PC-9 (cell line): ENCODE measurements around the gene SLCO4A1. TPM values are rescaled to one million over a fixed set of nuclear protein-coding genes. Genes with fewer than 3 reads are reported as not detected.

Experiments
- BruUV-seq: library from RNA; stranded (reverse); fragments of 400-500 nt; replicated peaks from 2 replicates; lab custom pipeline; 2021; lab: Mats Ljungman, UMichigan
- CTCF ChIA-PET: fragments of 300-600 bp; sonication (Branson Sonifier 250); formaldehyde crosslinking; loops from one replicate; lab custom pipeline; 2022; ENCODE audit warnings: antibody characterized with exemption; lab: Charles Lee
- POLR2A ChIA-PET: fragments of 300-600 bp; sonication (Branson Sonifier 250); formaldehyde crosslinking; loops from one replicate; lab custom pipeline; 2022; ENCODE audit warnings: antibody characterized with exemption; ENCODE audit not compliant: unreplicated experiment; lab: Charles Lee
- DNase-seq, 2 experiments: peaks; one replicate each; pipeline versions ENCODE4 v3.0.0 to v3.0.0-alpha.2; 2015 to 2022; ENCODE audit warnings: mixed read lengths in 1 of 2
- H2AFZ ChIP-seq: fragments of 200-600 bp; sonication (generic); 2 replicates; pipeline ENCODE4 v1.8.1; 2017; ENCODE audit warnings: antibody characterized with exemption
- H3F3A ChIP-seq: fragments of 200-600 bp; sonication (generic); 2 replicates; pipeline ENCODE4 v1.8.1; 2017; ENCODE audit warnings: antibody characterized with exemption, mild to moderate bottlenecking, low read depth; ENCODE audit not compliant: insufficient read depth
- H3K27ac ChIP-seq: fragments of 200-600 bp; sonication (generic); 2 replicates; pipeline ENCODE4 v1.6.1; 2016; ENCODE audit warnings: mixed run types
- H3K27me3 ChIP-seq: fragments of 200-600 bp; sonication (generic); 2 replicates; pipeline ENCODE4 v1.6.1; 2016; ENCODE audit warnings: low read depth, mixed run types; ENCODE audit not compliant: insufficient read depth
- H3K36me3 ChIP-seq: fragments of 200-600 bp; sonication (generic); 2 replicates; pipeline ENCODE4 v1.6.1; 2016; ENCODE audit warnings: low read depth, mixed run types
- H3K4me1 ChIP-seq: fragments of 200-600 bp; sonication (generic); replicated peaks from 2 replicates; pipeline ENCODE4 v1.6.1; 2016; ENCODE audit warnings: mixed run types; ENCODE audit not compliant: insufficient read depth
- H3K4me2 ChIP-seq: fragments of 200-600 bp; sonication (generic); 2 replicates; pipeline ENCODE4 v1.6.1; 2017; ENCODE audit warnings: mixed run types
- H3K4me3 ChIP-seq: fragments of 200-600 bp; sonication (generic); 2 replicates; pipeline ENCODE4 v1.6.1; 2016; ENCODE audit warnings: mixed run types
- H3K79me2 ChIP-seq: fragments of 200-600 bp; sonication (generic); 2 replicates; pipeline ENCODE4 v1.6.1; 2017; ENCODE audit warnings: low read depth, mixed run types
- H3K9me2 ChIP-seq: fragments of 200-600 bp; sonication (generic); 2 replicates; pipeline ENCODE4 v1.8.1; 2017; ENCODE audit warnings: mild to moderate bottlenecking; ENCODE audit not compliant: insufficient read depth
- H3K9me3 ChIP-seq: fragments of 200-600 bp; sonication (generic); 2 replicates; pipeline ENCODE4 v1.8.1; 2016; ENCODE audit warnings: low read depth; ENCODE audit not compliant: insufficient read depth
- H4K20me1 ChIP-seq: fragments of 200-600 bp; sonication (generic); 2 replicates; pipeline ENCODE4 v1.8.1; 2017; ENCODE audit not compliant: insufficient read depth
- CTCF ChIP-seq: fragments of 200-600 bp; sonication (generic); conservative IDR thresholded peaks from 2 replicates; pipeline ENCODE4 v1.6.1; 2017; ENCODE audit warnings: mixed run types, antibody characterized with exemption, mild to moderate bottlenecking, moderate library complexity
- EZH2 ChIP-seq: fragments of 200-600 bp; sonication (generic); IDR thresholded peaks from 2 replicates; pipeline ENCODE4 v1.8.0; 2017; ENCODE audit warnings: antibody characterized with exemption, low read depth
- intact Hi-C: fragments of 100-400 bp; cut with micrococcal nuclease; formaldehyde crosslinking; loops from one replicate; pipeline ENCODE4 v1.10.0; 2022; ENCODE audit not compliant: unreplicated experiment
- total RNA-seq: library from RNA; stranded (reverse); gene quantifications from 2 replicates; pipeline ENCODE4 v1.2.3, GENCODE V29; 2021

SLCO4A1 gene
- total RNA-seq, 1 experiment from 2014 or later: 19.3 TPM

GRCh38 chr20:62662422-62662821 is 20.1 kb downstream of the SLCO4A1 start:
- no TSS peak for BruUV-seq
- Histone ChIP-seq H4K20me1 (peaks cover 42% of the 10 kb centered on the region), H3K27ac (no peak overlapping the region), H3K27me3 (no peaks in the 10 kb centered on the region), H3K4me3 (no peak overlapping the region), H2AFZ (no peak overlapping the region), H3F3A (peaks cover 34% of the 10 kb centered on the region; the same call in 1 of the 2 replicates), H3K36me3 (peaks cover 22% of the 10 kb centered on the region), H3K79me2 (peaks cover 10% of the 10 kb centered on the region), H3K4me1 (no peaks in the 10 kb centered on the region), H3K9me2 (no peaks in the 10 kb centered on the region), H3K9me3 (no peaks in the 10 kb centered on the region), H3K4me2 (no peak overlapping the region)
- TF ChIP-seq CTCF (no peak), EZH2 (no peak)
- ChIA-PET CTCF (no interaction called here), POLR2A (no interaction called here)
- intact Hi-C loops: no loop called here
- DNase-seq: peak in 1 of 2 experiments; percentile 51

GRCh38 chr20:62663145-62664018 is 21.1 kb downstream of the SLCO4A1 start:
- TF ChIP-seq CTCF: no peak
- TF ChIP-seq EZH2: no peak
- Histone ChIP-seq H3F3A (peaks cover 38% of the 10 kb centered on the region; the same call in 1 of the 2 replicates), H3K4me3 (no peak overlapping the region), H3K9me2 (no peaks in the 10 kb centered on the region), H4K20me1 (peaks cover 41% of the 10 kb centered on the region), H2AFZ (no peak overlapping the region), H3K36me3 (peaks cover 18% of the 10 kb centered on the region), H3K4me2 (no peak overlapping the region), H3K27ac (no peak overlapping the region), H3K9me3 (no peaks in the 10 kb centered on the region), H3K27me3 (no peaks in the 10 kb centered on the region), H3K79me2 (peaks cover 2% of the 10 kb centered on the region; the same call in 1 of the 2 replicates), H3K4me1 (no peaks in the 10 kb centered on the region)
- no TSS peak for BruUV-seq
- intact Hi-C loops: no loop called here
- DNase-seq: no peak
- CTCF ChIA-PET: no interaction called here
- POLR2A ChIA-PET: no interaction called here

- no peak overlapping the region for H2AFZ ChIP-seq
- no peaks in the 10 kb centered on the region for H3K4me1 ChIP-seq
- peaks cover 44% of the 10 kb centered on the region for H3F3A ChIP-seq
- H3K79me2 ChIP-seq: no peaks in the 10 kb centered on the region; the same call in 1 of the 2 replicates
- no peak overlapping the region for H3K27ac ChIP-seq
- TF ChIP-seq EZH2: no peak
- no peak for TF ChIP-seq CTCF
- H3K36me3 ChIP-seq: peaks cover 18% of the 10 kb centered on the region
- peaks cover 34% of the 10 kb centered on the region for H4K20me1 ChIP-seq
- no TSS peak for BruUV-seq
- intact Hi-C loops: no loop called here
- H3K9me2 ChIP-seq: no peaks in the 10 kb centered on the region
- H3K27me3 ChIP-seq: no peaks in the 10 kb centered on the region
- ChIA-PET POLR2A (no interaction called here), CTCF (no interaction called here)
- no peak overlapping the region for H3K4me2 ChIP-seq
- H3K9me3 ChIP-seq: no peaks in the 10 kb centered on the region
- DNase-seq: no peak
- no peak overlapping the region for H3K4me3 ChIP-seq
Observed at GRCh38 chr20:62664019-62664971, 22.0 kb downstream of the SLCO4A1 start.
